Left renal cortex interstitium (tissue), 4 donors: Measurements from ENCODE around the gene MAGI1. TPM values are rescaled to one million over a fixed set of nuclear protein-coding genes. Genes with fewer than 3 reads are reported as not detected.
"Not testable (repeated sequence)": the region's sequence is repeated elsewhere in the genome, so short reads cannot be mapped to it uniquely, and the experiment has no call there.

Source experiments
- DNase-seq, 4 donors: peaks; one replicate each; pipeline ENCODE4 v3.0.0-alpha.2; 2013; ENCODE audit warnings: low read depth in 4 of 4, low spot score in 2 of 4, missing footprints in 1 of 4
- polyA plus RNA-seq, 4 donors: library from polyadenylated mRNA; unstranded; fragments of 120-200 nt; gene quantifications; one replicate each; pipeline ENCODE4 v1.2.1, GENCODE V29; 2013; ENCODE audit not compliant: insufficient read length in 4 of 4

The MAGI1 gene
- polyA plus RNA-seq, 4 donors: 26.2 to 34.5 (median 28.6) TPM

GRCh38 chr3:65584002-65584401 lies 454.7 kb downstream of the MAGI1 start:
- DNase-seq: no peak

GRCh38 chr3:65583188-65583587 lies 455.5 kb downstream of the MAGI1 start:
- DNase-seq: no peak

GRCh38 chr3:65582012-65582717 lies 456.6 kb downstream of the MAGI1 start:
- DNase-seq: no peak

- DNase-seq: no peak
Measured at GRCh38 chr3:65581313-65581712, 457.4 kb downstream of the MAGI1 start.

GRCh38 chr3:65578861-65579260 lies 459.9 kb downstream of the MAGI1 start:
- DNase-seq: no peak

GRCh38 chr3:65577843-65578430 lies 460.8 kb downstream of the MAGI1 start:
- no peak for DNase-seq

- no peak for DNase-seq
Measured at GRCh38 chr3:65576966-65577365, 461.8 kb downstream of the MAGI1 start.

- DNase-seq: no peak
Measured at GRCh38 chr3:65576228-65576627, 462.5 kb downstream of the MAGI1 start.

- no peak for DNase-seq
Measured at GRCh38 chr3:65575376-65575840, 463.3 kb downstream of the MAGI1 start.

GRCh38 chr3:65573548-65574116 lies 465.1 kb downstream of the MAGI1 start:
- no peak for DNase-seq

- no peak for DNase-seq
Measured at GRCh38 chr3:65572175-65572777, 466.4 kb downstream of the MAGI1 start.

- DNase-seq: no peak
Measured at GRCh38 chr3:65569845-65570405, 468.8 kb downstream of the MAGI1 start.

GRCh38 chr3:65569129-65569528 lies 469.6 kb downstream of the MAGI1 start:
- DNase-seq: no peak

- DNase-seq: no peak
Measured at GRCh38 chr3:65568497-65568896, 470.2 kb downstream of the MAGI1 start.

GRCh38 chr3:65565744-65566143 lies 473.0 kb downstream of the MAGI1 start:
- DNase-seq: not testable (repeated sequence)

GRCh38 chr3:65564483-65564882 lies 474.2 kb downstream of the MAGI1 start:
- DNase-seq: no peak

- no peak for DNase-seq
Measured at GRCh38 chr3:65563861-65564260, 474.9 kb downstream of the MAGI1 start.

GRCh38 chr3:65562447-65562846 lies 476.3 kb downstream of the MAGI1 start:
- no peak for DNase-seq

- no peak for DNase-seq
Measured at GRCh38 chr3:65561617-65562016, 477.1 kb downstream of the MAGI1 start.

GRCh38 chr3:65560901-65561300 lies 477.8 kb downstream of the MAGI1 start:
- DNase-seq: no peak

GRCh38 chr3:65560133-65560532 lies 478.6 kb downstream of the MAGI1 start:
- no peak for DNase-seq
